Measurements from ENCODE around the gene ZNF431.

The ZNF431 gene

GRCh38 chr19:21141787-21142464, at the start of gene ZNF431:
Gene ZNF431 (plus strand): TSS chr19:21142040. CDS start chr19:21142184, 144 bp downstream.
- Histone ChIP-seq H3K4me3 (ENCODE audit: low read depth, low read length) (peak within 1 kb of the TSS; percentile 97), H3K9me3 (ENCODE audit: control insufficient read depth, insufficient read depth, low read length) (peaks cover 3% of the 10 kb centered on the region), H3K27me3 (ENCODE audit: control insufficient read depth, insufficient read depth, low read length) (no peaks in the 10 kb centered on the region), H3K36me3 (ENCODE audit: control insufficient read depth, insufficient read depth, low read length) (peaks cover 14% of the 10 kb centered on the region), H3K9ac (ENCODE audit: low read depth, low read length) (peak within 1 kb of the TSS; percentile 91), H3K4me1 (ENCODE audit: control insufficient read depth, insufficient read depth, low read length) (no peaks in the 10 kb centered on the region)

GRCh38 chr19:21092109-21092508, 49.7 kb upstream of the ZNF431 start:
- Histone ChIP-seq H3K27me3 (ENCODE audit: control insufficient read depth, insufficient read depth, low read length) (no peaks in the 10 kb centered on the region), H3K9ac (ENCODE audit: low read depth, low read length) (no peak overlapping the region), H3K9me3 (ENCODE audit: control insufficient read depth, insufficient read depth, low read length) (no peaks in the 10 kb centered on the region), H3K4me1 (ENCODE audit: control insufficient read depth, insufficient read depth, low read length) (peaks cover 2% of the 10 kb centered on the region), H3K4me3 (ENCODE audit: low read depth, low read length) (no peak overlapping the region), H3K36me3 (ENCODE audit: control insufficient read depth, insufficient read depth, low read length) (peaks cover 3% of the 10 kb centered on the region)

- Histone ChIP-seq H3K27me3 (ENCODE audit: control insufficient read depth, insufficient read depth, low read length) (no peaks in the 10 kb centered on the region), H3K4me3 (ENCODE audit: low read depth, low read length) (no peak overlapping the region), H3K36me3 (ENCODE audit: control insufficient read depth, insufficient read depth, low read length) (peaks cover 3% of the 10 kb centered on the region), H3K9ac (ENCODE audit: low read depth, low read length) (no peak overlapping the region), H3K9me3 (ENCODE audit: control insufficient read depth, insufficient read depth, low read length) (no peaks in the 10 kb centered on the region), H3K4me1 (ENCODE audit: control insufficient read depth, insufficient read depth, low read length) (peaks cover 2% of the 10 kb centered on the region)
Measured at GRCh38 chr19:21094347-21095025, 47.4 kb upstream of the ZNF431 start.

GRCh38 chr19:21098291-21098690, 43.5 kb upstream of the ZNF431 start:
- peaks cover 3% of the 10 kb centered on the region for H3K36me3 ChIP-seq (ENCODE audit: control insufficient read depth, insufficient read depth, low read length)
- H3K9me3 ChIP-seq (ENCODE audit: control insufficient read depth, insufficient read depth, low read length) = no peaks in the 10 kb centered on the region
- H3K4me1 ChIP-seq (ENCODE audit: control insufficient read depth, insufficient read depth, low read length) = no peaks in the 10 kb centered on the region
- no peaks in the 10 kb centered on the region for H3K27me3 ChIP-seq (ENCODE audit: control insufficient read depth, insufficient read depth, low read length)
- H3K4me3 ChIP-seq (ENCODE audit: low read depth, low read length) = no peak overlapping the region
- no peak overlapping the region for H3K9ac ChIP-seq (ENCODE audit: low read depth, low read length)

- Histone ChIP-seq H3K4me3 (ENCODE audit: low read depth, low read length) (no peak overlapping the region), H3K36me3 (ENCODE audit: control insufficient read depth, insufficient read depth, low read length) (no peaks in the 10 kb centered on the region), H3K27me3 (ENCODE audit: control insufficient read depth, insufficient read depth, low read length) (no peaks in the 10 kb centered on the region), H3K9ac (ENCODE audit: low read depth, low read length) (no peak overlapping the region), H3K9me3 (ENCODE audit: control insufficient read depth, insufficient read depth, low read length) (no peaks in the 10 kb centered on the region), H3K4me1 (ENCODE audit: control insufficient read depth, insufficient read depth, low read length) (no peaks in the 10 kb centered on the region)
Measured at GRCh38 chr19:21101521-21102242, 40.2 kb upstream of the ZNF431 start.

- Histone ChIP-seq H3K36me3 (ENCODE audit: control insufficient read depth, insufficient read depth, low read length) (peaks cover 5% of the 10 kb centered on the region), H3K27me3 (ENCODE audit: control insufficient read depth, insufficient read depth, low read length) (no peaks in the 10 kb centered on the region), H3K4me3 (ENCODE audit: low read depth, low read length) (no peak overlapping the region), H3K9me3 (ENCODE audit: control insufficient read depth, insufficient read depth, low read length) (no peaks in the 10 kb centered on the region), H3K9ac (ENCODE audit: low read depth, low read length) (no peak overlapping the region), H3K4me1 (ENCODE audit: control insufficient read depth, insufficient read depth, low read length) (no peaks in the 10 kb centered on the region)
Measured at GRCh38 chr19:21109116-21109515, 32.7 kb upstream of the ZNF431 start.

GRCh38 chr19:21110183-21110582, 31.7 kb upstream of the ZNF431 start:
- Histone ChIP-seq H3K4me3 (ENCODE audit: low read depth, low read length) (no peak overlapping the region), H3K36me3 (ENCODE audit: control insufficient read depth, insufficient read depth, low read length) (peaks cover 5% of the 10 kb centered on the region), H3K27me3 (ENCODE audit: control insufficient read depth, insufficient read depth, low read length) (no peaks in the 10 kb centered on the region), H3K9ac (ENCODE audit: low read depth, low read length) (no peak overlapping the region), H3K4me1 (ENCODE audit: control insufficient read depth, insufficient read depth, low read length) (no peaks in the 10 kb centered on the region), H3K9me3 (ENCODE audit: control insufficient read depth, insufficient read depth, low read length) (no peaks in the 10 kb centered on the region)

- Histone ChIP-seq H3K27me3 (ENCODE audit: control insufficient read depth, insufficient read depth, low read length) (no peaks in the 10 kb centered on the region), H3K9me3 (ENCODE audit: control insufficient read depth, insufficient read depth, low read length) (no peaks in the 10 kb centered on the region), H3K9ac (ENCODE audit: low read depth, low read length) (no peak overlapping the region), H3K4me3 (ENCODE audit: low read depth, low read length) (no peak overlapping the region), H3K36me3 (ENCODE audit: control insufficient read depth, insufficient read depth, low read length) (peaks cover 7% of the 10 kb centered on the region), H3K4me1 (ENCODE audit: control insufficient read depth, insufficient read depth, low read length) (no peaks in the 10 kb centered on the region)
Measured at GRCh38 chr19:21115430-21115829, 26.4 kb upstream of the ZNF431 start.

GRCh38 chr19:21117041-21117907, 24.6 kb upstream of the ZNF431 start:
- Histone ChIP-seq H3K4me3 (ENCODE audit: low read depth, low read length) (no peak overlapping the region), H3K27me3 (ENCODE audit: control insufficient read depth, insufficient read depth, low read length) (no peaks in the 10 kb centered on the region), H3K4me1 (ENCODE audit: control insufficient read depth, insufficient read depth, low read length) (no peaks in the 10 kb centered on the region), H3K9ac (ENCODE audit: low read depth, low read length) (no peak overlapping the region), H3K9me3 (ENCODE audit: control insufficient read depth, insufficient read depth, low read length) (no peaks in the 10 kb centered on the region), H3K36me3 (ENCODE audit: control insufficient read depth, insufficient read depth, low read length) (peaks cover 7% of the 10 kb centered on the region)

GRCh38 chr19:21126078-21126477, 15.8 kb upstream of the ZNF431 start:
- Histone ChIP-seq H3K9ac (ENCODE audit: low read depth, low read length) (no peak overlapping the region), H3K27me3 (ENCODE audit: control insufficient read depth, insufficient read depth, low read length) (no peaks in the 10 kb centered on the region), H3K9me3 (ENCODE audit: control insufficient read depth, insufficient read depth, low read length) (no peaks in the 10 kb centered on the region), H3K4me3 (ENCODE audit: low read depth, low read length) (no peak overlapping the region), H3K36me3 (ENCODE audit: control insufficient read depth, insufficient read depth, low read length) (no peaks in the 10 kb centered on the region), H3K4me1 (ENCODE audit: control insufficient read depth, insufficient read depth, low read length) (no peaks in the 10 kb centered on the region)

- Histone ChIP-seq H3K9me3 (ENCODE audit: control insufficient read depth, insufficient read depth, low read length) (no peaks in the 10 kb centered on the region), H3K9ac (ENCODE audit: low read depth, low read length) (no peak overlapping the region), H3K4me1 (ENCODE audit: control insufficient read depth, insufficient read depth, low read length) (no peaks in the 10 kb centered on the region), H3K27me3 (ENCODE audit: control insufficient read depth, insufficient read depth, low read length) (no peaks in the 10 kb centered on the region), H3K36me3 (ENCODE audit: control insufficient read depth, insufficient read depth, low read length) (no peaks in the 10 kb centered on the region), H3K4me3 (ENCODE audit: low read depth, low read length) (no peak overlapping the region)
Measured at GRCh38 chr19:21127001-21127400, 14.8 kb upstream of the ZNF431 start.

All from iPS-15b (cell line).